ENCODE results near the gene PHKA2. TPM values are rescaled to one million over a fixed set of nuclear protein-coding genes. Genes with fewer than 3 reads are reported as not detected.
"Not testable (repeated sequence)": the region's sequence is repeated elsewhere in the genome, so short reads cannot be mapped to it uniquely, and the experiment has no call there.

Gene PHKA2
- total RNA-seq, 1 experiment from 2014 or later = 8.0 TPM

DNA sequence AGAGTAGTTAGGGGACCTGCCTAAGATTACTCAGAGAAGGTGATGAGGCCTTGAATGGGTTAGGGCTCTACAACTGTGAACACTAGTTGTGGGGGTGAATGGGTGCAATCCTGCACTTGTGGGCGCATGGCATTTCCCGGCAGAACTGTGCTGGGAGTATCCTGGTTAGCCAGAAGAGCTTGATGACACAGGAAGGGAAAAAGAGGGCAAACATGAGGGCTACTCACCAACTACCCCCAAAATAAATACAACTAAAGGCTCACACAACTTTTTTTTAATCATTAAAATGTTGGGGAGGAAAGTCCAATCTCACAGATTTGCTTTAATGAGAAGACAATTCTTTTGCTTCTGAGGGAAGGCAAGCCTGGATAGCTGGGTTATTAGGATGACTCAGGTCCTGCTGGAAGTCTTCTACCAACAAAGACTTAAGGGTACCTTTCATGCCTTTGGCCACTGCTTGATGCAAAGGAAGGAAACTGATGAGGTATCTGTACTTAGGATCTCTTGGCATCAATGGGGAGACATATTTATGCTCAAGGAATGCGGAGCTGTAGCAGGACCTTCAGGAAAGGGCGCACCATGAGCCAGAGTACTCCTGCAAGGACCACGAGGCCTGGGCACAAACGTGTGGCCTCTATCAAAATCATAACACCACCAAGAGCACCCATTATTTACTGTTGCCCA lies 2.6 kb downstream of the PHKA2 start:
- DNase-seq (ENCODE audit: low read depth) = no peak
- in situ Hi-C loops (cut with HindIII; ENCODE audit: low pct_unique_long_range_greater_than_20kb, low sequenced_read_pairs) = no loop called here

DNA sequence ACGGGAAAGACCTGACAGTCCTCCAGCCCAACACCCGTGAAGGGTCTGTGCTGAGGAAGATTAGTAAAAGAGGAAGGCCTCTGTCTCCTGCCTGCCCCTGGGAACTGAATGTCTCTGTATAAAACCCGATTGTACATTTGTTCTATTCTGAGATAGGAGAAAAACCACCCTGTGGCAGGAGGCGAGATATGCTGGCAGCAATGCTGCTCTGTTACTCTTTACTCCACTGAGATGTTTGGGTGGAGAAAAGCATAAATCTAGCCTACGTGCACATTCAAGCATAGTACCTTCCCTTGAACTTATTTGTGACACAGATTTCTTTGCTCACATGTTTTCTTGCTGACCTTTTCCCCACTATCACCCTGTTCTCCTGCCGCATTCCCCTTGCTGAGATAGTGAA lies 3.7 kb downstream of the PHKA2 start:
- DNase-seq (ENCODE audit: low read depth); in situ Hi-C loops (cut with HindIII; ENCODE audit: low pct_unique_long_range_greater_than_20kb, low sequenced_read_pairs): not testable (repeated sequence)

DNA sequence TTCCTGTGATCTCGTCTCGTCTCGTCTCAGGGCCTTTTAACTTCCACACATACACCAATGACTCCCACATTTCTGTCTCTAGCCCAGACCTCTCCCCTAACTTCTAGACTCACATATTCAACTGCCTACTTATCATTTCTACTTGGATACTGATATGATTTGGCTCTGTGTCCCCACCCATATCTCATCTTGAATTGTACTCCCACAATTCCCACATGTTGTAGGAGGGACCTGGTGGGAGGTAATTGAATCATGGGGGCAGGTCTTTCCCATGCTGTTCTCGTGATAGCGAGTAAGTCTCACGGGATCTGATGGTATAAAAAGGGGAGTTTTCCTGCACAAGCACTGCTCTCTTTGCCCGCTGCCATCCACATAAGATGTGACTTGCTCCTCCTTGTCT lies 8.9 kb downstream of the PHKA2 start:
- no peak for DNase-seq (ENCODE audit: low read depth)
- in situ Hi-C loops (cut with HindIII; ENCODE audit: low pct_unique_long_range_greater_than_20kb, low sequenced_read_pairs) = no loop called here

DNA sequence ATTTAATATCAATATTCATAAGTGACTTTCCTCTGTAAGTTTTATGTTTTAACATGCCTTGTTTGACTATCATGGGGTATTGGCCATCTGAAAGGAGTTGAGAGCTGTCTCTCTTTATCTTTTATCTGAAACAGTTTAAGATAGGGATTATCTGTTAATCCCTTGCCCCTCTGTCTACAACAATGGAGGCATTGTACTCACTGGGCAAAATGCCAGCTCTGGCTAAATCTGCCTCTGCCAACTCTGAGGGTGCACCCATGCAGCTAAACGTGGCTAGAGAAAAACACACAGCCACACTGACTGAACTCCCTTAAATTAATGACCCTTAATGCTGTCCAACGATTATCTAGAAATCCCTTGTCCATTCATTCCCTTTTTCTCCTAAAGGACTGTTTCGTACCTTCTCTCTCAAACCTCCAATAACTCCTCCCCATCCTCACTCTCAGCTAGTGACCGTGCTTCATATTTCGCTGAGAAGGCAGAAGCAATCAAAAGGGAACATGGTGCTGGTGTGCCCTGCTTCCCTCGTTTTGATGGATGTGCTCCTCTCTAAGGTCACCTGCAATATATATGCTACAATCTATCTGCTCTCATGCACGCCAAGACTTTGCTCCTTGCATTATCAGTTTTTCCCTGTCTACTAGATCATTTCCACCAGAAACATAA lies 10.3 kb downstream of the PHKA2 start:
- no peak for DNase-seq (ENCODE audit: low read depth)
- in situ Hi-C loops (cut with HindIII; ENCODE audit: low pct_unique_long_range_greater_than_20kb, low sequenced_read_pairs) = no loop called here

DNA sequence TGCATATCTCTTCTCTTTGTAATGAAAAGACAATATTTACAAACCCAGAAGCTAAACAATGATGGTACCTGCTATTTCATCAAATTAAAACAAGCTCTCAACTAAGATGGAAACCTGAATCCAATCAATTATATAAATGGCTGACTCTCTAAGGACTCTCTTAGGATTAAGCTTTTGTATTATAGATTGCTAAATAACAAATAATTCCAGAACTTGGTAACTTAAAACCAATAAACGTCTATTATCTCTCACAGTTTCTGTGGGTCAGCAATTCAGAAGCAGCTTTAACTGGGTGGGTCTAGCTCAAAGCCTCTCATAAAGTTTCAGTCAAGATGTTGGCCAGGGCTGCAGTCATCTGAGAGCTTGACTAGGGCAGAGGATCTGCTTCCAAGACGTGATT lies 12.4 kb downstream of the PHKA2 start:
- DNase-seq (ENCODE audit: low read depth) = no peak
- in situ Hi-C loops (cut with HindIII; ENCODE audit: low pct_unique_long_range_greater_than_20kb, low sequenced_read_pairs) = no loop called here

DNA sequence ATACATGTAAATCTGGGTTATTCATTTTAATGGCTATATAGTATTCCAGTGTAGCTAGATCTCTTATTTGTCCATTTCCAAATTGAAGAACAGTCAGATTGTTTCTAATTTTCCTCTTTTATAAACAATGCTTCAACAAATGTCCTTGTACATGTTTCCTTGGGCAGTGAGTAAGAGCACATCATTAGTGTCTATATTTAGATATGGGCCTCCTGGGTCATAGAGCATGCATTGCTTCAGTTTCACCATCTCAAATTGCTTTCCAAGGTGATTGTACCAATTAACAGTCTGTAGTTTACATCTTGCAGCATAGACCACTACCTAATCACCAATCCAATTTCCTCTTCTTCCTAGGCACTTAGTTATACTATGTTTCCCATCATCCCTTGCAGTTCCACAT lies 13.4 kb downstream of the PHKA2 start:
- in situ Hi-C loops (cut with HindIII; ENCODE audit: low pct_unique_long_range_greater_than_20kb, low sequenced_read_pairs) = no loop called here
- DNase-seq (ENCODE audit: low read depth) = no peak

DNA sequence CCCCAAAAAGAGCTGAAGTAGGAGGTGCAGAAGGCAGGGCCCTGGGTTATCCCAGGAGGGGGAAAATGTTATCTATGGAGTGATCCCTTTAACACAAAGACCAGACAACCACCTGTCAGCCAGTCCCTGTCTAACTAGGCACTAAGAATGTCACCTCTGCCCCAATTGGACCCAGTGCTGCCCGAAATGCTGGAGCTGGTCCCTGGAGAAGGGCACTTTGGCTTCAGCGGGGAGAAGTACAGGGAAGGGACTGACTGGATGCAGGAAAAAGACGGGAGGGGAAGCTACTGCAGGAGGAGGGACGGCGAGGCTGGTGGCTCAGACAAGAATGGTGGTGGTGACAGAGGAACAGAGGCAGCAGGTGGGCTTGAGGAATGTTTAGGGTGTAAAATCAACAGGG lies 17.3 kb downstream of the PHKA2 start:
- in situ Hi-C loops (cut with HindIII; ENCODE audit: low pct_unique_long_range_greater_than_20kb, low sequenced_read_pairs) = no loop called here

DNA sequence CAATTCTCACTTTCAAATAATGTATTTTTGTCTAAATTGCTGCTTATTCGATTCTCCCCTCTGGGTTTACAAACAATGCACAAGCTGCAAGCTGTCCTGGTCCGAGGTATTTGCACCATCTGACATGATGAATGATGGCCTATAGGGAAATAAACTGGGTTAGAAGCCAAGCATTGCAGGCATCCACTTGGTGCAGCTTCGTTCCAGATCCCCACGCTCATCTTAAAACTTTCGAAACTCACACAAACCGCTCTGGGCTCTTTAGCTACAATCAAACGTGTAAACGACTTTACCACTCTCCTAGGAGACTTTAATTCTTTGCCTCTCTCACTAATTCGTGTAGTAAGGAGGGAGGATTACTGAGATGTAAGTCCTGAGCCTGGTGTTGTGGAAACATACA lies 19.0 kb downstream of the PHKA2 start:
- no peak for DNase-seq (ENCODE audit: low read depth)
- in situ Hi-C loops (cut with HindIII; ENCODE audit: low pct_unique_long_range_greater_than_20kb, low sequenced_read_pairs) = no loop called here

More for the DNA sequence above, 17.3 kb downstream of the PHKA2 start:
- no peak for DNase-seq (ENCODE audit: low read depth)

DNA sequence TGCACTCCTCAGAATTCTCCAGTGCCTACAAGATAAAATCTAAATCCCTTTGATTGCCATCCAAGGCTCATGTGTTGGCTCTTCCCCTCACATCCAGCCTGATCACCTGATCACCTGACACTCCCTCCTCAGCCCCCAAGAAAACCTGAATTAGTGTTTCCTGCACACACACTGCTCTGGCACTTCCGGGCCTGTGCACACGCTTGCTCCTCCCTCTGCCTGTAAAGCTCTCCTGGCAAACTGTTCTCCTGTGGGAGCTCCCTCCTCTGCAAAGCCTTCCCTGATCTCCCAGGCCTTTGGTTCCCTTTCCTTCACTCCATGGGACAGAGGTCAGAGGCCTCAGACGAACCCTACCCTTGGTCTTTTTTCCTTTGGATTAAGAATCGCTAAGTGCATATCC lies 19.9 kb downstream of the PHKA2 start:
- DNase-seq (ENCODE audit: low read depth) = no peak
- in situ Hi-C loops (cut with HindIII; ENCODE audit: low pct_unique_long_range_greater_than_20kb, low sequenced_read_pairs) = no loop called here

DNA sequence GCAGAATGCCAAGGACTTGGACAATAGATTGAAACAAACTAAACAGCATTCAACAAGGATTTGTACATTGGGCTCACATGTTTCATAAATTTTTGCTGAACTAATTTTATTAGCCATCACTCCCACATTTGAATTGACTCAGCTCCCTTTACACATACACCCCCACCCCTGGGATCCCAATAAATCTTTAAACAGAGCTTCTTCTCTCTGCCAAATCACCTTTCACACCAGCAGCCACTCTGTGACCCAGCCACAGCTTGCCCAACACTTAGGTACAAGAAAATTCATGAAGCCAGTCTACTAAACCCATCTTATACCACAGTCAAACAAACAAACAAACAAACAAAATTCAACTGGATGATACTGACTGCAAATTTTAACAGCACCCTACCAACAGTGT lies 21.6 kb downstream of the PHKA2 start:
- no peak for DNase-seq (ENCODE audit: low read depth)
- in situ Hi-C loops (cut with HindIII; ENCODE audit: low pct_unique_long_range_greater_than_20kb, low sequenced_read_pairs) = no loop called here

DNA sequence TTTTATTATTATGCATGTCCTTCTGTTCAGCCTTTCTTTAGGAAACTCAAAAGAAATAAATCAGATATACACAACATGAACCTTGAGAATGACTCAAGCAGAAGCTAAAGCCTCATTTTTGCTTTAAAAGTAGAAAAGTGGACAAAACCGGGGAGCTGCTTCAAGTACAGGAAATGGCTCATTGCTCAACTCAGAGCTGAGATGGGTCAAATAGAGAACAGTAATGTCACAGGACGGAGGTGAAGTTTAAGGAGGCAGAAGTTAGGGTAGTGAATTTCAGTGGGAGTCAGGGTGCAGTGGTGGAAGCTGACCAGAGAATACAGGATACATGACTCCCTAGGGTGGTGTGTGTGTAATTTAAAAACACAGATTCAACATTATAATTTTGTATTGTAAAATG lies 22.2 kb downstream of the PHKA2 start:
- no peak for DNase-seq (ENCODE audit: low read depth)
- in situ Hi-C loops (cut with HindIII; ENCODE audit: low pct_unique_long_range_greater_than_20kb, low sequenced_read_pairs) = no loop called here

DNA sequence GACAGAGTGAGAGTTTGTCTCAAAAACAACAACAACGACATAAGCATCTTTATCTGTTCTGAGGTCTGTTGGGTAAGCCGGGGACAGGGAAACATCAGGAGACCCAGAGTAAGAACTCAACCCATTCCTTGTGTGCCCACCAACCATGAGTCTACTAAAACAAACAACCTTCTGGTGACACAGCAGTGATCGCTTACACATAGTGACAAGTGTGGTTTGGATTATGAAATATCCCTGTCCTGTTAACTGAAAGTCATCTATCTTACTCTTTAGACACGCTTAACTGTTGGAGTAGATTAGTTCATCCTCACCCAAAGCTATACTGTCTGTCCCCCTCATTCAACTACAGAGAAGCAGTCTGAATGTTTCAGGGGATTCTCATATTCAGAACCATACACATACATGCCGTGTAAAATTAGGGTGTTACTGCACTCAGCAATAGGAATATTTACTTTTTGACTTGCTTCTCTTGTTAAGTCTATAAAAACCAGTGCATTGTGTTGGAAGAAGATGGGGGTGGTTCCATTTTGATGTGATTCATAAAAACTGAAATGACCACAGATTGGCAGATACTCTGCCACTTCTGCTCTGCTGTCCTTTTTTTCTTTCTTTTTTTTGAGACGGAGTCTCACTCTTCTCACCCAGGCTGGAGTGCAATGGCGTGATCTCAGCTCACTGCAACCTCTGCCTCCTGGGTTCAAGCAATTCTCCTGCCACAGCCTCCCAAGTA lies 27.4 kb downstream of the PHKA2 start:
- in situ Hi-C loops (cut with HindIII; ENCODE audit: low pct_unique_long_range_greater_than_20kb, low sequenced_read_pairs) = no loop called here
- no peak for DNase-seq (ENCODE audit: low read depth)

DNA sequence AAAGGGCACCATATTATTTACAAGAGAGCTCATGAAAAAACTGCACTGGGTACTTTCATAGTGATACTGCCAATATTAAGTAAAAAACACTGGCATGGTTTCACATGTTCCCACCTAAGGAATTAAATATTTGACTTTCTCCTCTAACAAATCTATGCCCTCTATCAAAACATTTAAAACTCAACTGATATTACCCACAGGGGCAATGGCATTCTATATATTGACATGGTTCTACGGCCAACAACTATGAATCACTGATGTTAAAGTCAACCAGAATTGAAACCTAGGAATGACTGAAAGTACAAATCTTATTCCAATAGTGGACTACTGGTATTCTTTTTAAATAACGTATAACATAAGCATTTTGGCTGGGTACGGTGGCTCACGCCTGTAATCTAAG lies 28.2 kb downstream of the PHKA2 start:
- DNase-seq (ENCODE audit: low read depth) = no peak
- in situ Hi-C loops (cut with HindIII; ENCODE audit: low pct_unique_long_range_greater_than_20kb, low sequenced_read_pairs) = no loop called here

DNA sequence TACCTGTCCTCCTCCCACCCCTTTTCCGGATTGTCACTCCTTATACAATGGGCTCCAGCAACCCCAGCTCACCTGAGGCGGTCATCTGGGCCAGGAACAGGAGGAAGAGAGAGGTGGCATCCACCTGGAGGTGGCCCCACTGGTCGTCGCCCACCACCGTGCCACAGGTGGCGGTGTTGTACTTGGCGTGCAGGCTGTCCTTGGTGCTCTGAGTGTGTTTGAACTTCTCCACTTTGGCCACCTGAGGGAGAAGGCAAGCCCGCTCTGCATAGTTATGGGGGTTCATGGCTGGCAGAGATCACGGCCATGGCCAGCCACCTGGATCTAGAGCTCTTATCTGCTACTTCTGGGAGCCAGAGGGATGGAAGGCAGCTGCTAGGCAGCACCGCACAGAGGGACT lies 32.9 kb downstream of the PHKA2 start:
- in situ Hi-C loops (cut with HindIII; ENCODE audit: low pct_unique_long_range_greater_than_20kb, low sequenced_read_pairs) = no loop called here
- no peak for DNase-seq (ENCODE audit: low read depth)

DNA sequence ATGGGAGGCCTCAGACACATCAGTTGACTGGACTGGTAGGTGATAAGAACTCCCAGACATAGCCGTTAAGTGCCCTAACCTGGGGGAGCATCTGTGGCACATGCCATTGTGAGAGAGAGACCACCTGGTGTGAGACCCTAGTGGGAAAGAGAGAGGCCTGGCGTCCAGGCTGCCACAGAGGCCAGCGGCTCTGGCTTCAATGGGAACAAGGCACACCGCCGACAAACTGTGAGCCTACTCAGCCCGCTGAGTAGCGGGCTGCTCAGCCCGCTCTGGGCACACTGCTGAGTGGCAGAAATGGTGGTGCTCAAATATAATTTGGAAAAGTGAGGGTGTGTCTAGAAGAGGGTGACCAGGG lies 34.0 kb downstream of the PHKA2 start:
- DNase-seq (ENCODE audit: low read depth) = no peak
- in situ Hi-C loops (cut with HindIII; ENCODE audit: low pct_unique_long_range_greater_than_20kb, low sequenced_read_pairs) = no loop called here

DNA sequence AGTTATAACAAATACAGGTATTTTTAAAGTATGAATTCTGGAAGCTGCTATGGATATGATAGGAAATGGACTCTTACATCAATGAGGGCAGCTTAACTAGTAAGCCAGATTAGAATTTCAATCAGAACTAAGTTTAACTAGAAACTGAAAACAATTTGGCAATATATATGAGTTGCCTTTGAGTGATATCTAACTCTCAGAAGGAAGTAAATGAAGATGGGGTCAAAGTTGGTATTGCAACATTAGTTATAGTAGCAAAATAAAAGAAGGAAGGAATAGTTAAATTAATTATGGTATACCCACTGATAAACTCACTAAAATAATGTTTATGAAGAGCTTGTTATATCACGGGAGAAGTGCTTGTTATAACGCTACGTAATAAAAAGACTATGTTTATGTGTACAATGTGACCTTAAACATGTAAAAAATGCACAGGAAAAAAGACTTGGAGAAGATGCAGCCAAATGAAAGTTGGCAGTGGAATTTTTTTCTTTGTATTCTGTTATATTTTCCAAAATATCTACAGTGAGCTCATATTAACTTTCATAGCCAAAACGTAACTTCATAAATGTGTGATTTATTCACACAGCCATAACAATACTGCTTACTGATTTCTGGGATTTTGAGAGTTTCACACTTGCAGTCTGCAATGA lies 34.5 kb downstream of the PHKA2 start:
- no peak for DNase-seq (ENCODE audit: low read depth)
- in situ Hi-C loops (cut with HindIII; ENCODE audit: low pct_unique_long_range_greater_than_20kb, low sequenced_read_pairs) = no loop called here

DNA sequence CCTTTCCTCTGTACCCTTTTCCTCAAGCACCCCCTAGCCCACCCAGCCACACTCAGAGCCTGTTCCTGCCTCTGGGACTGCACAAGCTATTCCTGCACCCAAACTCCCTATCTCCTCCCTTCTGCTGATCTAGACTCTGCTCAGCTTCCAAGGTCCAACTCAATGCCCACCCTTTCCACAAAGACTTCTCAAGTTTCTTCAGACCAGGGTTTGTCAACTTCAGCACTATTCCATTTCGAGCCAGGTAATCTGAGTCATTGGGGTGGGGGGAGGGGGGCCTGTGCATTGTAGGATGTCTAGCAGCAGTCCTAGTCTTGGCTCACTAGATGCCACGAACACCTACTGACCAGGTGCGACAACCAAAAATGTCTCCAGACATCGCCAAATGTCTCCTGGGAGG lies 37.3 kb downstream of the PHKA2 start:
- in situ Hi-C loops (cut with HindIII; ENCODE audit: low pct_unique_long_range_greater_than_20kb, low sequenced_read_pairs) = no loop called here
- DNase-seq (ENCODE audit: low read depth) = no peak

DNA sequence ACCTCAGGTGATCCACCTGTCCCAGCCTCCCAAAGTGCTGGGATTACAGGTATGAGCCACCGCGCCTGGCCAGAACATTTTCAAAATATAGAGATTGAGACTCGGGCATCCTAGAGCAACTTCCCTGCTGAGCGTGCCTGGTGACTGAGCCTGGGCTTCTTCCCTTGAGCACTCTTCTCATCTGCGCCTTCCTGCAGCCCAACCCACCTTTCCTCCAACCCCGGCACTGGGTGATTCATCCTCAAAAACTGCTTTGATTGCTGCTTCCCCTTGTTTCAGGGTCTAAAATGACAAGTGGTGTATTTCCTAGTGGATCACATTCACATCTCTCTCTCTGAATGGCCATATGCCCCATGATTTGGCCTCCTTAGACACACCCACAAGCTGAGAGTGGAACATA lies 37.8 kb downstream of the PHKA2 start:
- in situ Hi-C loops (cut with HindIII; ENCODE audit: low pct_unique_long_range_greater_than_20kb, low sequenced_read_pairs) = no loop called here
- no peak for DNase-seq (ENCODE audit: low read depth)

DNA sequence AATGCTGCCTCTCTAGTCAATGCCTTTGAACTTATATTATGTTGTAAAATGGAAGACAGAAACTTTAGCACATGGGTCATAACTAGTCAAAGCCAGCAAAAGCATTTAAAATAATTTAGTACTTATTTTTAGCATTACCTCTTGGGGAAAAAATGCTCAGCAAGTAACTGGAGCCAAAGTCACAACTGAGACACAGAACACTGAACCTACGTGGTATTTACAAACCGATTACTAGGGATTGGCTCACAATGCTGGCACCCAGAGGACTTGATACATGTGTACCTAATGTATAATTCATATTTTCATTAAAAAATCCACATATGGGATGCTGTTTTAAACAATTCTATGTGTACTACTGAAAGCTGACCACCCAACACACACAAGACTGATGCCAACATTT lies 38.4 kb downstream of the PHKA2 start:
- in situ Hi-C loops (cut with HindIII; ENCODE audit: low pct_unique_long_range_greater_than_20kb, low sequenced_read_pairs) = no loop called here
- no peak for DNase-seq (ENCODE audit: low read depth)
